ENCODE measurements around the gene ZCCHC9.

GRCh38 chr5:81251922-81252321, 49.5 kb upstream of the ZCCHC9 start:
- TF ChIP-seq, protein P1, sequence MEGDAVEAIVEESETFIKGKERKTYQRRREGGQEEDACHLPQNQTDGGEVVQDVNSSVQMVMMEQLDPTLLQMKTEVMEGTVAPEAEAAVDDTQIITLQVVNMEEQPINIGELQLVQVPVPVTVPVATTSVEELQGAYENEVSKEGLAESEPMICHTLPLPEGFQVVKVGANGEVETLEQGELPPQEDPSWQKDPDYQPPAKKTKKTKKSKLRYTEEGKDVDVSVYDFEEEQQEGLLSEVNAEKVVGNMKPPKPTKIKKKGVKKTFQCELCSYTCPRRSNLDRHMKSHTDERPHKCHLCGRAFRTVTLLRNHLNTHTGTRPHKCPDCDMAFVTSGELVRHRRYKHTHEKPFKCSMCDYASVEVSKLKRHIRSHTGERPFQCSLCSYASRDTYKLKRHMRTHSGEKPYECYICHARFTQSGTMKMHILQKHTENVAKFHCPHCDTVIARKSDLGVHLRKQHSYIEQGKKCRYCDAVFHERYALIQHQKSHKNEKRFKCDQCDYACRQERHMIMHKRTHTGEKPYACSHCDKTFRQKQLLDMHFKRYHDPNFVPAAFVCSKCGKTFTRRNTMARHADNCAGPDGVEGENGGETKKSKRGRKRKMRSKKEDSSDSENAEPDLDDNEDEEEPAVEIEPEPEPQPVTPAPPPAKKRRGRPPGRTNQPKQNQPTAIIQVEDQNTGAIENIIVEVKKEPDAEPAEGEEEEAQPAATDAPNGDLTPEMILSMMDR (IDR thresholded peaks at IDR 0.05) = no peak
- TF ChIP-seq POLR2A (IDR thresholded peaks at IDR 0.05) = no peak

All from uterus (tissue), 2 donors.